Renal cortex interstitium (tissue), 15 donors: ENCODE measurements around the gene HGS. TPM values are rescaled to one million over a fixed set of nuclear protein-coding genes. Genes with fewer than 3 reads are reported as not detected.
A peak's percentile ranks its signal among the peaks of the same experiment; 100 is the strongest.

ENCODE experiments used
- DNase-seq, 11 donors: peaks; one replicate each; pipeline ENCODE4 v3.0.0-alpha.2; 2013; ENCODE audit warnings: low read depth in 9 of 11, low spot score in 4 of 11; ENCODE audit errors: extremely low read depth in 1 of 11
- long read RNA-seq, 16 experiments: transcript quantifications; one replicate each; lab custom pipeline, GENCODE V29; 2026
- polyA plus RNA-seq, 3 donors: library from polyadenylated mRNA; unstranded; fragments of 120-200 nt; gene quantifications; one replicate each; pipeline ENCODE4 v1.2.1, GENCODE V29; 2013; ENCODE audit not compliant: insufficient read length in 3 of 3

Gene HGS, protein sequence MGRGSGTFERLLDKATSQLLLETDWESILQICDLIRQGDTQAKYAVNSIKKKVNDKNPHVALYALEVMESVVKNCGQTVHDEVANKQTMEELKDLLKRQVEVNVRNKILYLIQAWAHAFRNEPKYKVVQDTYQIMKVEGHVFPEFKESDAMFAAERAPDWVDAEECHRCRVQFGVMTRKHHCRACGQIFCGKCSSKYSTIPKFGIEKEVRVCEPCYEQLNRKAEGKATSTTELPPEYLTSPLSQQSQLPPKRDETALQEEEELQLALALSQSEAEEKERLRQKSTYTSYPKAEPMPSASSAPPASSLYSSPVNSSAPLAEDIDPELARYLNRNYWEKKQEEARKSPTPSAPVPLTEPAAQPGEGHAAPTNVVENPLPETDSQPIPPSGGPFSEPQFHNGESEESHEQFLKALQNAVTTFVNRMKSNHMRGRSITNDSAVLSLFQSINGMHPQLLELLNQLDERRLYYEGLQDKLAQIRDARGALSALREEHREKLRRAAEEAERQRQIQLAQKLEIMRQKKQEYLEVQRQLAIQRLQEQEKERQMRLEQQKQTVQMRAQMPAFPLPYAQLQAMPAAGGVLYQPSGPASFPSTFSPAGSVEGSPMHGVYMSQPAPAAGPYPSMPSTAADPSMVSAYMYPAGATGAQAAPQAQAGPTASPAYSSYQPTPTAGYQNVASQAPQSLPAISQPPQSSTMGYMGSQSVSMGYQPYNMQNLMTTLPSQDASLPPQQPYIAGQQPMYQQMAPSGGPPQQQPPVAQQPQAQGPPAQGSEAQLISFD
- 100 to 1,000 TPM in 2 of 3 donors, 10 to 100 TPM in 1; 87.7 to 111 (median 107) TPM for polyA plus RNA-seq
- long read RNA-seq, donor 1, transcript HGS-201 (22 exons, 2,970 nt) = major isoform, 5 of 25 reads
- long read RNA-seq, donor 1, partial matches to known transcripts = 17 of 25 reads
- long read RNA-seq, donor 1, other reads (novel, unspliced or antisense) = 0 of 25 reads
- long read RNA-seq, donor 2, partial matches to known transcripts = 30 of 33 reads
- long read RNA-seq, donor 2, other reads (novel, unspliced or antisense) = 0 of 33 reads
- long read RNA-seq, donor 3, transcript HGS-201 (22 exons, 2,970 nt) = major isoform, 5 of 14 reads
- long read RNA-seq, donor 3, partial matches to known transcripts = 6 of 14 reads
- long read RNA-seq, donor 3, other reads (novel, unspliced or antisense) = 0 of 14 reads
- long read RNA-seq, donor 4, transcript HGS-201 (22 exons, 2,970 nt) = major isoform, 7 of 62 reads
- long read RNA-seq, donor 4, partial matches to known transcripts = 29 of 62 reads
- long read RNA-seq, donor 4, other reads (novel, unspliced or antisense) = 21 of 62 reads
- long read RNA-seq, donor 5 = 0 reads
- long read RNA-seq, donor 6, transcript HGS-206 (1 exons, 2,401 nt) = major isoform, 8 of 18 reads
- long read RNA-seq, donor 6, partial matches to known transcripts = 7 of 18 reads
- long read RNA-seq, donor 6, other reads (novel, unspliced or antisense) = 0 of 18 reads
- long read RNA-seq, donor 7, partial matches to known transcripts = 22 of 29 reads
- long read RNA-seq, donor 7, other reads (novel, unspliced or antisense) = 0 of 29 reads
- long read RNA-seq, donor 8 = 0 reads
- long read RNA-seq, donor 9, transcript HGS-201 (22 exons, 2,970 nt) = major isoform, 9 of 33 reads
- long read RNA-seq, donor 9, partial matches to known transcripts = 16 of 33 reads
- long read RNA-seq, donor 9, other reads (novel, unspliced or antisense) = 5 of 33 reads
- long read RNA-seq, donor 10, partial matches to known transcripts = 12 of 17 reads
- long read RNA-seq, donor 10, other reads (novel, unspliced or antisense) = 0 of 17 reads
- long read RNA-seq, donor 11, partial matches to known transcripts = 181 of 227 reads
- long read RNA-seq, donor 11, other reads (novel, unspliced or antisense) = 38 of 227 reads
- long read RNA-seq, donor 12, partial matches to known transcripts = 0 of 2 reads
- long read RNA-seq, donor 12, other reads (novel, unspliced or antisense) = 0 of 2 reads
- long read RNA-seq, donor 13 = 0 reads
- long read RNA-seq, donor 14, partial matches to known transcripts = 5 of 10 reads
- long read RNA-seq, donor 14, other reads (novel, unspliced or antisense) = 0 of 10 reads
- long read RNA-seq, donor 15, partial matches to known transcripts = 0 of 7 reads
- long read RNA-seq, donor 15, other reads (novel, unspliced or antisense) = 0 of 7 reads
- long read RNA-seq, donor 16, transcript HGS-206 (1 exons, 2,401 nt) = minor isoform, 13 of 115 reads
- long read RNA-seq, donor 16, transcript HGS-201 (22 exons, 2,970 nt) = major isoform, 18 of 115 reads
- long read RNA-seq, donor 16, partial matches to known transcripts = 79 of 115 reads
- long read RNA-seq, donor 16, other reads (novel, unspliced or antisense) = 0 of 115 reads

- DNase-seq = peak; percentile 97 to 99 (median 99)
These were observed at the start of gene HGS, which contains the start of gene ARL16 for GRCh38 chr17:81683584-81684441. Gene HGS, plus strand, starts transcription at chr17:81684011. Its CDS starts 56 bp downstream, at chr17:81684067. Gene ARL16, minus strand, starts transcription at chr17:81683797. Its CDS starts 44 bp downstream, at chr17:81683753.

DNA sequence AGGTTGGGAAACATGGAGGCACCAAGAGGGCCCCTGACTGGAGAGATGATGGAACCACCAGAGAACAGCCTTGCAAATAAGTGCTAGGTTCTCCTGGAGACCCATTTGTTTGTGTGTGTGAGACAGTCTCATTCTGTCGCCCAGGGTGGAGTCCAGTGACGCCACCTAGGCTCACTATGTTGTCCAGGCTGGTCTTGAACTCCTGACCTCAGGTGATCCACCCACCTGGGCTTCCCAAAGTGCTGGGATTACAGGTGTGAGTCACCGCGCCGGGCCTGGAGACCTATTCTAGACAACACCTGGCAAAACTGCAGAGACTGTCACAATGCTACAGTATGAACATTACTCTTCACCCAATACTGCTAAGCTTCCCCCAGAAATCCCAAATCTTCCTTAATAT lies 48.4 kb upstream of the HGS start:
- no peak for DNase-seq

DNA sequence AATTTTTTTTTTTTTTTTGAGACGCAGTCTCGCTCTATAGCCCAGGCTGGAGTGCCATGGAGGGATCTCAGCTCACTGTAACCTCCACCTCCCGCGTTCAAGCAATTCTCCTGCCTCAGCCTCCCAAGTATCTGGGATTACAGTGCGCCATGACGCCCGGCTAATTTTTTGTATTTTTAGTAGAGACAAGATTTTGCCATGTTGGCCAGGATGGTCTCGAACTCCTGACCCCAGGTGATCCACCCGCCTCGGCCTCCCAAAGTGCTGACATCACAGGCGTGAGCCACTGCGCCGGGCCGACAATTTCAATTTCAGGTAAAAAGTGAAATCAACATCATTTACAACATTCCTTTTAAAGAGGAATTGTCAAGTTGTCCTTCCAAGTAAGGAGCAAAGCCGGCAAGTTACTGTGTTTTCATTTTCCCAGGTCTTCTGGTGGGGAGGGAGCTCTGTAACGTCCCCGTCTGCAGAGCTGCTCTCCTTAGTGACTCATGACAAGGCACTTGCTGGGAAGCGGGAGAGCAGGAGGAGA lies 47.8 kb upstream of the HGS start:
- no peak for DNase-seq

GRCh38 chr17:81636505-81637288 lies 47.1 kb upstream of the HGS start, which contains the start of the genes NPLOC4 and TSPAN10:
Gene NPLOC4, minus strand, starts transcription at chr17:81637112. Its CDS starts 182 bp downstream, at chr17:81636930.
Gene TSPAN10, plus strand, starts transcription at chr17:81637196. Its CDS starts 5,217 bp downstream, at chr17:81642413.
- peak; percentile 67 to 85 (median 80) for DNase-seq

- no peak for DNase-seq
These were observed 45.1 kb upstream of the HGS start for GRCh38 chr17:81638683-81639082.

- DNase-seq = no peak
These were observed 43.8 kb upstream of the HGS start for GRCh38 chr17:81640011-81640410.

DNA sequence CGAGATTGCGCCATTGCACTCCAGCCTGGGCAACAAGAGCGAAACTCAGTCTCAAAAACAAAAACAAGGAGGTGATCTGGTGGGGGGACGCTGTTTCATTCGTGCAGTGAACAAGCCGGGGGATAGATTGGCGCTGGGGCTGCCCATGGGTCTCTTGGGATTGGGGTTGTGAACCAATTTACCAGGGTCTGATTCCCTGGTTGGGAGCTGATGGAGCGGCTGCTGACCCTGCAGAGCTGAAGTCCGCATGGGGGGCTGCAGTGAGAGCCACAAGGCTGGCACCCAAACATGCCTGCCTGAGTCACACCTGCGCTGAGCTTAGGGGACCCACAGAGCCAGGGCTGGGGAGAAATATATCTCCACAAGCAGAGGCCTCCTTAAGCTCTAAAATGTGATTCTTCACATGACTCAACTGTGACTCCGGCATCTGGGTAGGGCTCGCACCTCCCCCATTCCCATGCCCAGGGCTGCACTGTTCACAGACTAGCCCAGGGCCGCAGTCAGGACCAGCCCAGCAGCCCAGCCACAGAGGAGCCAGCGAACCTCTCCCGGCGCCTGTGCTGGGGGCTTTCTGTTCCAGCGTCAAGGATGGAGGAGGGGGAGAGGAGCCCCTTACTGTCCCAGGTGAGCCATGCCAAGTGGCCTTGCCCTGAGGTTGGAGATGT lies 41.9 kb upstream of the HGS start:
- DNase-seq = no peak

- no peak for DNase-seq
These were observed 39.3 kb upstream of the HGS start for GRCh38 chr17:81644496-81644895.

DNA sequence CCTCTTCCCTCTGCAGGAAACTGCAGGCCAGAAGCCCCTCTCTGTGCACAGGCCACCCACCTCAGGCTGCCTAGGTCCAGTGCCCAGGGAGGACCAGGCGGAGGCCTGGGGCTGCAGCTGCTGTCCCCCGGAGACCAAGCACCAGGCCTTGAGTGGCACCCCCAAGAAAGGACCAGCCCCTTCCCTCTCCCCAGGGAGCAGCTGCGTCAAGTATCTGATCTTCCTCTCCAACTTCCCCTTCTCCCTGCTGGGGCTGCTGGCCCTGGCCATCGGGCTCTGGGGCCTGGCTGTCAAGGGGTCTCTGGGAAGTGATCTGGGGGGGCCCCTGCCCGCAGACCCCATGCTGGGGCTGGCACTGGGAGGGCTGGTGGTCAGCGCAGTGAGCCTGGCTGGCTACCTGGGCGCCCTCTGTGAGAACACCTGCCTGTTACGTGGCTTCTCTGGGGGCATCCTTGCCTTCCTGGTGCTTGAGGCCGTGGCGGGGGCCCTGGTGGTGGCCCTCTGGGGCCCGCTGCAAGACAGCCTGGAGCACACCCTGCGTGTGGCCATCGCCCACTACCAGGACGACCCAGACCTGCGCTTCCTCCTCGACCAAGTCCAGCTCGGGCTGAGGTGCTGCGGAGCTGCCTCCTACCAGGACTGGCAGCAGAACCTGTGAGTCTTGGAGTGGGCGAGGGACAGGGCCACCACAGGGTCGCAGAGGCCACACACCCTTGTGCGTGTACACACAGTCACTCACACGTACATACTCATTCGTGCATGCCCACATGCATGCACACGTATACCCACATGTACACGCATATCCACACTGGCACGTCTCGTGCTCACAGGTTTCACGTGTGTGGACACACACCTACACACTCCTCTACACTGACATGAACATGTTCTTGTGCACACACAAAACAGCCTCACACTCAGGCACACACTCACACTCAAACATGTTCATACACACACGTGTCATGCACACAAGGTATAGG lies 38.5 kb upstream of the HGS start:
- DNase-seq = no peak

GRCh38 chr17:81646869-81647600 lies 36.8 kb upstream of the HGS start:
- no peak for DNase-seq

GRCh38 chr17:81647640-81648012 lies 36.2 kb upstream of the HGS start:
- no peak for DNase-seq

DNA sequence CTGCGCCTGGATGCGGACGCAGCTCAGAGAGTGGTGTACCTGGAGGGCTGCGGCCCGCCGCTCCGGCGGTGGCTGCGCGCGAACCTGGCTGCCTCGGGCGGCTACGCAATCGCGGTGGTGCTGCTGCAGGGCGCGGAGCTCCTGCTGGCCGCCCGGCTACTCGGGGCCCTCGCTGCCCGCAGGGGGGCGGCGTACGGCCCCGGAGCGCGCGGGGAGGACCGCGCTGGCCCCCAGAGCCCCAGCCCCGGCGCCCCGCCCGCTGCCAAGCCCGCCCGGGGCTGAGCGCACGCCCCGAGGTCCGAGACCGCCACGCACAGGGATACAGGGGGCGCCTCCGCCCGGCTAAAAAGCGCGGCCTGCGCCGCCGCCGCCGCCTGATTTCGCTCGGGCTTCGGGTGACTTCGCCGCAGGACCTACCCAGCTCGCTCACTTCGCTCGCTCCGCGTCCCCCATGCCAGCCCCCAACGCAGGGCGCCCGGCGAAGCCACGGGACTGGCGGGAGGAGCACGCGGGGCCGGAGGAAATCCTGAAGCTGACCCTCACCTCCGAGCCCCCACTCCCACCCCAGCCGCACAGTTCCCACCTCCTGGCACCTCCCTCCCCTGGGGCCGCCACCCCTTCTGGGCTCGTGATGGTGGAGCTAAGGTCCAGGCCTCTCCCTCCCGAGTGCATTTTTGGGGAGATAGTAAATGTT lies 35.7 kb upstream of the HGS start:
- no peak for DNase-seq
